ENCODE data around the gene RBM39. TPM values are rescaled to one million over a fixed set of nuclear protein-coding genes. Genes with fewer than 3 reads are reported as not detected.

Gene RBM39
- total RNA-seq, 1 experiment from 2014 or later = 282 TPM

- H3K4me3 ChIP-seq (ENCODE audit: low read depth in 2 of 2, low read length in 2 of 2) = no peak overlapping the region
- no peaks in the 10 kb centered on the region for H3K9me3 ChIP-seq (ENCODE audit: control insufficient read depth, insufficient read depth, low read depth, low read length)
- POLR2A ChIA-PET = no interaction called here
- no peaks in the 10 kb centered on the region for H3K4me1 ChIP-seq (ENCODE audit: control insufficient read depth, insufficient read depth, low read length)
- TF ChIP-seq, protein P1, sequence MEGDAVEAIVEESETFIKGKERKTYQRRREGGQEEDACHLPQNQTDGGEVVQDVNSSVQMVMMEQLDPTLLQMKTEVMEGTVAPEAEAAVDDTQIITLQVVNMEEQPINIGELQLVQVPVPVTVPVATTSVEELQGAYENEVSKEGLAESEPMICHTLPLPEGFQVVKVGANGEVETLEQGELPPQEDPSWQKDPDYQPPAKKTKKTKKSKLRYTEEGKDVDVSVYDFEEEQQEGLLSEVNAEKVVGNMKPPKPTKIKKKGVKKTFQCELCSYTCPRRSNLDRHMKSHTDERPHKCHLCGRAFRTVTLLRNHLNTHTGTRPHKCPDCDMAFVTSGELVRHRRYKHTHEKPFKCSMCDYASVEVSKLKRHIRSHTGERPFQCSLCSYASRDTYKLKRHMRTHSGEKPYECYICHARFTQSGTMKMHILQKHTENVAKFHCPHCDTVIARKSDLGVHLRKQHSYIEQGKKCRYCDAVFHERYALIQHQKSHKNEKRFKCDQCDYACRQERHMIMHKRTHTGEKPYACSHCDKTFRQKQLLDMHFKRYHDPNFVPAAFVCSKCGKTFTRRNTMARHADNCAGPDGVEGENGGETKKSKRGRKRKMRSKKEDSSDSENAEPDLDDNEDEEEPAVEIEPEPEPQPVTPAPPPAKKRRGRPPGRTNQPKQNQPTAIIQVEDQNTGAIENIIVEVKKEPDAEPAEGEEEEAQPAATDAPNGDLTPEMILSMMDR (IDR thresholded peaks at IDR 0.05) = no peak
- TF ChIP-seq POLR2AphosphoS5 (IDR thresholded peaks at IDR 0.05; ENCODE audit: low read depth, low read length) = no peak
- TF ChIP-seq SIN3A (IDR thresholded peaks at IDR 0.05; ENCODE audit: borderline replicate concordance, insufficient read depth, low read depth, low read length) = no peak
- H3K27me3 ChIP-seq (ENCODE audit: control insufficient read depth, insufficient read depth, low read length) = no peaks in the 10 kb centered on the region
- intact Hi-C loops (cut with micrococcal nuclease; ENCODE audit: unreplicated experiment) = no loop called here
- in situ Hi-C loops (cut with HindIII; ENCODE audit: low pct_unique_long_range_greater_than_20kb, low sequenced_read_pairs) = no loop called here
- no peak for ATAC-seq
- CTCF ChIA-PET = no interaction called here
- no peak for DNase-seq (ENCODE audit: low read depth, low spot score)
- no TSS peak for BruUV-seq (replicated peaks)
- H3K27ac ChIP-seq (ENCODE audit: low read length) = no peak overlapping the region
- peaks cover 43% of the 10 kb centered on the region for H3K36me3 ChIP-seq (ENCODE audit: control insufficient read depth, insufficient read depth, low read length)
Observed at GRCh38 chr20:35720165-35721123, 21.6 kb downstream of the RBM39 start.

GRCh38 chr20:35719717-35720116 is 22.3 kb downstream of the RBM39 start:
- Histone ChIP-seq H3K36me3 (ENCODE audit: control insufficient read depth, insufficient read depth, low read length) (peaks cover 43% of the 10 kb centered on the region), H3K27me3 (ENCODE audit: control insufficient read depth, insufficient read depth, low read length) (no peaks in the 10 kb centered on the region), H3K4me3 (ENCODE audit: low read depth in 2 of 2, low read length in 2 of 2) (no peak overlapping the region), H3K4me1 (ENCODE audit: control insufficient read depth, insufficient read depth, low read length) (no peaks in the 10 kb centered on the region), H3K9me3 (ENCODE audit: control insufficient read depth, insufficient read depth, low read depth, low read length) (no peaks in the 10 kb centered on the region), H3K27ac (ENCODE audit: low read length) (no peak overlapping the region)
- POLR2A ChIA-PET = interaction anchor here (0.7 kb wide), 1 partner anchor 17 kb away, joined by 4 read pairs; no protein-coding TSS in a partner anchor
- no peak for DNase-seq (ENCODE audit: low read depth, low spot score)
- intact Hi-C loops (cut with micrococcal nuclease; ENCODE audit: unreplicated experiment) (no loop called here), in situ Hi-C loops (cut with HindIII; ENCODE audit: low pct_unique_long_range_greater_than_20kb, low sequenced_read_pairs) (no loop called here)
- CTCF ChIA-PET = no interaction called here
- no peak for ATAC-seq
- no TSS peak for BruUV-seq (replicated peaks)
- no peak for TF ChIP-seq TCF7L2 (IDR thresholded peaks at IDR 0.05; ENCODE audit: low read depth, low read length)
- no peak for TF ChIP-seq SIN3A (IDR thresholded peaks at IDR 0.05; ENCODE audit: borderline replicate concordance, insufficient read depth, low read depth, low read length)
- TF ChIP-seq, protein P1 (IDR thresholded peaks at IDR 0.05) = no peak
- no peak for TF ChIP-seq REST (IDR thresholded peaks at IDR 0.05; ENCODE audit: insufficient read depth in 1 of 2, low read depth in 2 of 2, low read length in 1 of 2)
- no peak for TF ChIP-seq POLR2AphosphoS5 (IDR thresholded peaks at IDR 0.05; ENCODE audit: low read depth, low read length)

All from Panc1 (cell line).